WTC11 (cell line): ENCODE measurements around the gene CX3CL1. TPM values are rescaled to one million over a fixed set of nuclear protein-coding genes. Genes with fewer than 3 reads are reported as not detected.

Experiments used
- ATAC-seq: fragments of 200-7000 bp; cut with Tn5 transposase; 2 replicates; pipeline ENCODE4 v1.10.0; 2021; ENCODE audit warnings: mild to moderate bottlenecking, moderate library complexity
- CTCF ChIA-PET: fragments of 300-600 bp; sonication (Branson Sonifier 250); formaldehyde crosslinking; loops from one replicate; lab custom pipeline; 2021; ENCODE audit warnings: antibody characterized with exemption; lab: Charles Lee
- POLR2A ChIA-PET: fragments of 350-600 bp; sonication (Branson Sonifier 250); formaldehyde crosslinking; loops from one replicate; lab custom pipeline; 2021; ENCODE audit warnings: antibody characterized with exemption; lab: Charles Lee
- DNase-seq: peaks from one replicate; pipeline ENCODE4 v3.0.0; 2021; ENCODE audit warnings: low spot score
- H3K27ac Mint-ChIP-seq: 2 replicates; pipeline ENCODE4 v1.8.0; 2021; ENCODE audit warnings: mixed read lengths
- H3K27me3 Mint-ChIP-seq: 2 replicates; pipeline ENCODE4 v1.8.0; 2021; ENCODE audit warnings: low read depth, mild to moderate bottlenecking, moderate library complexity, mixed read lengths
- H3K36me3 Mint-ChIP-seq: 2 replicates; pipeline ENCODE4 v1.8.0; 2021; ENCODE audit warnings: mixed read lengths
- H3K4me1 Mint-ChIP-seq: 2 replicates; pipeline ENCODE4 v1.8.0; 2022; ENCODE audit warnings: mixed read lengths
- H3K4me3 Mint-ChIP-seq: 2 replicates; pipeline ENCODE4 v1.8.0; 2021; ENCODE audit warnings: mild to moderate bottlenecking, moderate library complexity, mixed read lengths
- H3K9me3 Mint-ChIP-seq: 2 replicates; pipeline ENCODE4 v1.8.0; 2021; ENCODE audit warnings: mixed read lengths
- ATF3 ChIP-seq: sonication (generic); formaldehyde crosslinking; conservative IDR thresholded peaks from 2 replicates; pipeline ENCODE4 v1.8.1; 2022; ENCODE audit warnings: mild to moderate bottlenecking, missing genetic modification reagents
- CREB1 ChIP-seq: sonication (generic); formaldehyde crosslinking; IDR thresholded peaks from 2 replicates; pipeline ENCODE4 v1.8.0; 2023; ENCODE audit warnings: mild to moderate bottlenecking, missing genetic modification reagents
- CTCF ChIP-seq: fragments of 200-600 bp; IDR thresholded peaks from 2 replicates; pipeline ENCODE4 v1.8.0; 2022; ENCODE audit warnings: antibody characterized with exemption
- E2F4 ChIP-seq: sonication (generic); formaldehyde crosslinking; IDR thresholded peaks from 2 replicates; pipeline ENCODE4 v1.8.1; 2022; ENCODE audit warnings: low read depth, mild to moderate bottlenecking, moderate library complexity, missing genetic modification reagents, borderline replicate concordance
- GRHL2 ChIP-seq: fragments of 250-450 bp; sonication (Bioruptor Pico); IDR thresholded peaks from 2 replicates; pipeline ENCODE4 v1.8.0; 2022; ENCODE audit warnings: mild to moderate bottlenecking, moderate library complexity; ENCODE audit not compliant: insufficient replicate concordance, severe bottlenecking
- MXD4 ChIP-seq: fragments of 250-450 bp; sonication (Bioruptor Pico); IDR thresholded peaks from 2 replicates; pipeline ENCODE4 v1.8.0; 2021; ENCODE audit warnings: mild to moderate bottlenecking, moderate library complexity, borderline replicate concordance
- NFYB ChIP-seq: sonication (generic); formaldehyde crosslinking; conservative IDR thresholded peaks from 2 replicates; pipeline ENCODE4 v1.8.0; 2022; ENCODE audit warnings: low read depth, missing genetic modification reagents
- PRRX2 ChIP-seq: fragments of 250-450 bp; sonication (Bioruptor Pico); IDR thresholded peaks from 2 replicates; pipeline ENCODE4 v1.8.0; 2021; ENCODE audit warnings: mild to moderate bottlenecking
- SP1 ChIP-seq: sonication (generic); formaldehyde crosslinking; conservative IDR thresholded peaks from 2 replicates; pipeline ENCODE4 v1.8.1; 2022; ENCODE audit warnings: missing genetic modification reagents
- ZNF219 ChIP-seq: sonication (generic); formaldehyde crosslinking; IDR thresholded peaks from 2 replicates; pipeline ENCODE4 v1.8.0; 2023; ENCODE audit warnings: missing genetic modification reagents, mild to moderate bottlenecking, borderline replicate concordance
- ZNF317 ChIP-seq: sonication (generic); formaldehyde crosslinking; IDR thresholded peaks from 2 replicates; pipeline ENCODE4 v1.8.1; 2023; ENCODE audit warnings: low read depth, mild to moderate bottlenecking, moderate library complexity, missing genetic modification reagents, borderline replicate concordance
- ZNF416 ChIP-seq: fragments of 250-450 bp; sonication (Bioruptor Pico); IDR thresholded peaks from 2 replicates; pipeline ENCODE4 v1.9.0; 2021; ENCODE audit warnings: mild to moderate bottlenecking, inconsistent platforms
- total RNA-seq: library from RNA; stranded (reverse); gene quantifications from 3 replicates; pipeline ENCODE4 v1.2.3, GENCODE V29; 2021
- TF ChIP-seq, protein P1 (sequence below): fragments of 250-450 bp; sonication (Bioruptor Pico); IDR thresholded peaks from 2 replicates; pipeline ENCODE4 v1.9.0; 2021; ENCODE audit warnings: moderate library complexity, mild to moderate bottlenecking, inconsistent platforms, borderline replicate concordance
- TF ChIP-seq, protein P2 (sequence below): sonication (generic); formaldehyde crosslinking; IDR thresholded peaks from 2 replicates; pipeline ENCODE4 v1.8.1; 2022; ENCODE audit warnings: mild to moderate bottlenecking, missing genetic modification reagents, moderate library complexity, borderline replicate concordance
- TF ChIP-seq, protein P3 (sequence below): sonication (generic); formaldehyde crosslinking; IDR thresholded peaks from 2 replicates; pipeline ENCODE4 v1.8.1; 2022; ENCODE audit warnings: low read depth, missing genetic modification reagents, borderline replicate concordance

CX3CL1 gene
- total RNA-seq, 1 experiment from 2014 or later = 1.2 TPM

GRCh38 chr16:57364143-57364542, 8.1 kb upstream of the CX3CL1 start (continued):
- TF ChIP-seq, protein P1, sequence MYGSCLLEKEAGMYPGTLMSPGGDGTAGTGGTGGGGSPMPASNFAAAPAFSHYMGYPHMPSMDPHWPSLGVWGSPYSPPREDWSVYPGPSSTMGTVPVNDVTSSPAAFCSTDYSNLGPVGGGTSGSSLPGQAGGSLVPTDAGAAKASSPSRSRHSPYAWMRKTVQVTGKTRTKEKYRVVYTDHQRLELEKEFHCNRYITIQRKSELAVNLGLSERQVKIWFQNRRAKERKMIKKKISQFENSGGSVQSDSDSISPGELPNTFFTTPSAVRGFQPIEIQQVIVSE (CRISPR knock-in tag) = no peak
- TF ChIP-seq E2F4 = no peak
- TF ChIP-seq PRRX2 (CRISPR knock-in tag) = no peak
- no peak for TF ChIP-seq ZNF219 (CRISPR knock-in tag)
- TF ChIP-seq ZNF416 (CRISPR knock-in tag) = no peak

DNA sequence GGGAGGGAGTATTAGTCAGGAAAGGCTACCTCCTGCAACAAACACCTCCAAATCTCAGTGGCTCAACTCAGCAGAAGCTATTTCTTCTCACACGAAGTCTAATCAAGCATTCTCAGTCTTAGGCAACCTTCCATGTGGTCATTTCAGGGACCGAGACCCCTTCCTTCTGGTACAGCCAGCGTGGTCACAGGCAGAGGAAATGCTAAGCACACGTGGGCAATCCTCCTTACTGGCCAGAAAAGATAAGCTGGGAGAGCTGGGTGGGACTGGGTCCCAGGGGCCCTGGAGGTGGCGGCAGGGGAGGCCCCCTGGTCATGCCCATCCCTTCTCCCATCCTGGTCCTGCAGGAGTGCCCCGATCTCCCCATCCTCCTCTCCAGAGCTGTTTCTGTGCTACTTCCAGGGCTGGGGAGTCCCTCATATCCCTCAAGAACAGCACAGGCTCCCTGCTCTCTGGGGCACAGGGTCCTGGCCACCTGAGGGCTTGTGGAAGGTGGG, 5.7 kb upstream of the CX3CL1 start:
- H3K27ac Mint-ChIP-seq = no peak overlapping the region
- ChIA-PET POLR2A (no interaction called here), CTCF (no interaction called here)
- no peaks in the 10 kb centered on the region for H3K9me3 Mint-ChIP-seq
- DNase-seq = no peak
- TF ChIP-seq, protein P2, sequence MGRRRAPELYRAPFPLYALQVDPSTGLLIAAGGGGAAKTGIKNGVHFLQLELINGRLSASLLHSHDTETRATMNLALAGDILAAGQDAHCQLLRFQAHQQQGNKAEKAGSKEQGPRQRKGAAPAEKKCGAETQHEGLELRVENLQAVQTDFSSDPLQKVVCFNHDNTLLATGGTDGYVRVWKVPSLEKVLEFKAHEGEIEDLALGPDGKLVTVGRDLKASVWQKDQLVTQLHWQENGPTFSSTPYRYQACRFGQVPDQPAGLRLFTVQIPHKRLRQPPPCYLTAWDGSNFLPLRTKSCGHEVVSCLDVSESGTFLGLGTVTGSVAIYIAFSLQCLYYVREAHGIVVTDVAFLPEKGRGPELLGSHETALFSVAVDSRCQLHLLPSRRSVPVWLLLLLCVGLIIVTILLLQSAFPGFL = no peak
- TF ChIP-seq, all 79 proteins: peak for 0
- no peak for ATAC-seq
- H3K4me3 Mint-ChIP-seq = no peak overlapping the region
- peaks cover 2% of the 10 kb centered on the region; the same call in 1 of the 2 replicates for H3K27me3 Mint-ChIP-seq
- no peaks in the 10 kb centered on the region for H3K4me1 Mint-ChIP-seq
- H3K36me3 Mint-ChIP-seq = no peaks in the 10 kb centered on the region

GRCh38 chr16:57367116-57367752, 5.1 kb upstream of the CX3CL1 start:
- ATAC-seq = no peak

More at GRCh38 chr16:57367116-57367752, 5.1 kb upstream of the CX3CL1 start:
- POLR2A ChIA-PET = no interaction called here
- TF ChIP-seq NFYB (CRISPR knock-in tag) (no peak), ATF3 (CRISPR knock-in tag) (no peak), GRHL2 (CRISPR knock-in tag) (no peak), CTCF (no peak), MXD4 (no peak), SP1 (CRISPR knock-in tag) (no peak), CREB1 (CRISPR knock-in tag) (no peak), ZNF317 (CRISPR knock-in tag) (no peak)
- TF ChIP-seq, protein P3, sequence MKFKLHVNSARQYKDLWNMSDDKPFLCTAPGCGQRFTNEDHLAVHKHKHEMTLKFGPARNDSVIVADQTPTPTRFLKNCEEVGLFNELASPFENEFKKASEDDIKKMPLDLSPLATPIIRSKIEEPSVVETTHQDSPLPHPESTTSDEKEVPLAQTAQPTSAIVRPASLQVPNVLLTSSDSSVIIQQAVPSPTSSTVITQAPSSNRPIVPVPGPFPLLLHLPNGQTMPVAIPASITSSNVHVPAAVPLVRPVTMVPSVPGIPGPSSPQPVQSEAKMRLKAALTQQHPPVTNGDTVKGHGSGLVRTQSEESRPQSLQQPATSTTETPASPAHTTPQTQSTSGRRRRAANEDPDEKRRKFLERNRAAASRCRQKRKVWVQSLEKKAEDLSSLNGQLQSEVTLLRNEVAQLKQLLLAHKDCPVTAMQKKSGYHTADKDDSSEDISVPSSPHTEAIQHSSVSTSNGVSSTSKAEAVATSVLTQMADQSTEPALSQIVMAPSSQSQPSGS (CRISPR knock-in tag) = no peak
- TF ChIP-seq, all 79 proteins: peak for 0
- Mint-ChIP-seq H3K27ac (0 out of 2 replicates have a peak overlapping the region, but pooled peaks have one; percentile 4), H3K36me3 (no peaks in the 10 kb centered on the region), H3K9me3 (no peaks in the 10 kb centered on the region), H3K4me1 (no peaks in the 10 kb centered on the region), H3K4me3 (no peak overlapping the region), H3K27me3 (peaks cover 2% of the 10 kb centered on the region; the same call in 1 of the 2 replicates)
- CTCF ChIA-PET = no interaction called here
- DNase-seq = no peak
